Activated T-helper 2 cell treated with anti-CD3 and anti-CD28 coated beads, Interferon-gamma antibody, Interleukin-2, Interleukin-4, amounts not matched to agents 10 μg/mL and 5 μg/mL and 100 μg/mL, durations not matched to agents 14 hours and 24 hours and 36 hours (primary cell): ENCODE measurements around the gene CPNE4. TPM values are rescaled to one million over a fixed set of nuclear protein-coding genes. Genes with fewer than 3 reads are reported as not detected.

Experiments used
- DNase-seq: peaks from one replicate; pipeline ENCODE4 v3.0.0; 2021; ENCODE audit warnings: low spot score
- H3K27ac Mint-ChIP-seq: one replicate; pipeline ENCODE4 v1.8.0; 2021; ENCODE audit warnings: mixed read lengths
- H3K27me3 Mint-ChIP-seq: one replicate; pipeline ENCODE4 v1.8.0; 2021; ENCODE audit warnings: low read depth, mixed read lengths
- H3K36me3 Mint-ChIP-seq: one replicate; pipeline ENCODE4 v1.8.0; 2021; ENCODE audit warnings: low read depth, mixed read lengths
- H3K4me1 Mint-ChIP-seq: one replicate; pipeline ENCODE4 v1.8.0; 2021; ENCODE audit warnings: low read depth, mixed read lengths
- H3K4me3 Mint-ChIP-seq: one replicate; pipeline ENCODE4 v1.8.0; 2021; ENCODE audit warnings: low read depth, mild to moderate bottlenecking, moderate library complexity, mixed read lengths
- H3K9me3 Mint-ChIP-seq: one replicate; pipeline ENCODE4 v1.8.0; 2021; ENCODE audit warnings: mixed read lengths
- intact Hi-C: fragments of 100-400 bp; cut with micrococcal nuclease; formaldehyde crosslinking; loops from one replicate; pipeline ENCODE4 v1.15.1; 2023
- total RNA-seq: library from RNA; stranded (reverse); gene quantifications from 2 replicates; pipeline ENCODE4 v1.2.3, GENCODE V29; 2022

Gene CPNE4
- total RNA-seq, 1 donor from 2014 or later: not detected

DNA sequence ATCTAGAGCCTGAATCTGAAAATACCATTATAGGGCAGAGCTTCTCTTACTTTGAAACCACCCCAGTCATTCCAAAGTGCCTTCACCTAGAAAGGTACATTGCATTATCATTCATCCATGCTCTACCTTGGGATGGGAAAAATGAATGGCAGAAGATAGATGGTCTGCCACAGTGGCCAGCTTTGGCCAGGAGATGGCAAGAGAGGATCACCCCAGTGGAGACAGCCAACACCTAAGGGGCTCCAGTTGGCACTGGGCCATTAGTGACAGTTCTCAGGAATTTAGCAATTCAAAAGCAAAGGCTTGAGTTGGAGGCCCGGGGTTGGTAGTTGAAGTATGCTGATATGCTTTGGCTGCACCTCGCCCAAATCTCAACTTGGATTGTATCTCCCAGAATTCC, 278.4 kb downstream of the CPNE4 start:
- no peak for DNase-seq
- Mint-ChIP-seq H3K27ac (no peak overlapping the region), H3K27me3 (peaks cover 4% of the 10 kb centered on the region), H3K4me3 (no peak overlapping the region), H3K9me3 (no peaks in the 10 kb centered on the region), H3K4me1 (no peaks in the 10 kb centered on the region), H3K36me3 (no peaks in the 10 kb centered on the region)
- intact Hi-C loops: no loop called here

DNA sequence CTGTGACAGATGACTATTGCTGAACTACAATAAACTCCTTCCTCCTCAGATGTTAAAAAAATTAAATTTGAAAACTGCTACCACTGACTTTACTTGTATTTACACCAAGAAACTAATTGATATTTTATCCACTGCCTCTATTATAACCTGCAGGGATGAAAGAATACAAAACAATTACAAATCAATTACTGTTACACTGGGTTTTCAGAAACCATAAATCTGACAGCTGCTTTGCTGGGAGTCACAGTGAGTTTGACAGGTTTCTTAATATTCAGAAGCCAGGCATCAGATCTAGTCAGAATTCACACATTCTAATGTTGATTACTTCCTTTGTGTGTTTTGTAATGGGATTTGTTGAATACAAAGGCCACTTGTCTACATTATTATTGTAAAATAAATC, 279.4 kb downstream of the CPNE4 start:
- no peaks in the 10 kb centered on the region for H3K9me3 Mint-ChIP-seq
- no peaks in the 10 kb centered on the region for H3K4me1 Mint-ChIP-seq
- no peak overlapping the region for H3K27ac Mint-ChIP-seq
- no peak overlapping the region for H3K4me3 Mint-ChIP-seq
- H3K36me3 Mint-ChIP-seq: no peaks in the 10 kb centered on the region
- peaks cover 9% of the 10 kb centered on the region for H3K27me3 Mint-ChIP-seq
- DNase-seq: no peak
- intact Hi-C loops: no loop called here

DNA sequence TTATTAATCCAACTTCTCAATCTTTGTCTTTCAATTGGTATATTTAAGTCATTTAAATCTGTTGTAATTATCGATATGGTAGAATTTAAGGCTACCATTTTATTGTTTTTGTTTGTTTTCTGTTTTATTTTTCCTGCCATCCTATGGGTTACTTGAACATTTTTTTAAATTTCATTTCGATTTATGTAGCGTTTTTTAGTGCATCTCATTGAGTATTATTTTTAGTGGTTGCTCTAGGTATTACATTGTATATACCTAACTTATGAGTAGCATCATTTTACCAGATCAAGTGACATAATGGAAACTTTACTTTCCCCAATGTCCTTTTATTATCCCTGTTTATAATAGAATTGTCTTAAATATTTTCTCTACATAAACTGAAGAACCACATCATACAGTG, 284.6 kb downstream of the CPNE4 start:
- Mint-ChIP-seq H3K9me3 (no peaks in the 10 kb centered on the region), H3K27ac (no peak overlapping the region), H3K4me1 (no peaks in the 10 kb centered on the region), H3K36me3 (no peaks in the 10 kb centered on the region), H3K27me3 (peaks cover 18% of the 10 kb centered on the region), H3K4me3 (no peak overlapping the region)
- no peak for DNase-seq
- intact Hi-C loops: no loop called here

DNA sequence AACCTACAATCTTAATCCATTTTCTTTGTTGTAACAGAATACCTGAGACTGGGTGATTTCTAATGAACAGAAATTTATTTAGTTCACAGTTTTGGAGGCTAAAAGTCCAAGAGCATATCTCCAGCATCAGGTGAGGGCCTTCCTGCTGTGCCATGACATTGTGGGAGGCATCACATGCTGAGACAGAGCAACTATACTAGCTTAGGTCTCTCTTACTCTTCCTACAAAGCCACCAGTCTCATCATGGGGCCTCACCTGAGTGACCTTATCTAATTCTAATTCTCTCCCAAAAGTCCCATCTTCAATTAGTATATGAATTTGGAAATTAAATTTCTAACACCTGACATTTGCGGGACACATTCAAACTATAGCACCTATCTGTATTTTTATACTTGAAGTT, 285.0 kb downstream of the CPNE4 start:
- H3K27me3 Mint-ChIP-seq: peaks cover 18% of the 10 kb centered on the region
- no peaks in the 10 kb centered on the region for H3K4me1 Mint-ChIP-seq
- H3K36me3 Mint-ChIP-seq: no peaks in the 10 kb centered on the region
- H3K4me3 Mint-ChIP-seq: no peak overlapping the region
- H3K27ac Mint-ChIP-seq: no peak overlapping the region
- DNase-seq: no peak
- no peaks in the 10 kb centered on the region for H3K9me3 Mint-ChIP-seq
- intact Hi-C loops: no loop called here

DNA sequence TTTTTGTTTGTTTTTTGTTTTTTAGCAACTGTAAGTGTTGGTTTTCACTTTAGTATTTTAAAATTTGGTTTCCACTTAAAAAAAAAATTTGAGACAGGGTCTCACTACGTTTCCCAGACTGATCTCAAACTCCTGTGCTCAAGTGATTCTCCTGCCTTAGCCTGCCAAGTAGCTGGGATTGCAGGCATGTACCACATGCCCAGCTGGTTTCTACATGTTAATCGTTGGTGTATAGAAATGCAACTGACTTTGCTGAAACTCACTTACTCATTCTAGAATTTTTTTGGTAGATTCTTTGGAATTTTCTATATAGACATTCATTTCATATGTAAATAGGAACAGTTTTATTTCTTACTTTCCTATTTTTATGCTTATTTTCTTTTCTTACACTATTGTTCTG, 287.3 kb downstream of the CPNE4 start:
- intact Hi-C loops: no loop called here
- no peaks in the 10 kb centered on the region for H3K4me1 Mint-ChIP-seq
- no peak overlapping the region for H3K27ac Mint-ChIP-seq
- H3K9me3 Mint-ChIP-seq: no peaks in the 10 kb centered on the region
- DNase-seq: no peak
- H3K27me3 Mint-ChIP-seq: peaks cover 18% of the 10 kb centered on the region
- no peaks in the 10 kb centered on the region for H3K36me3 Mint-ChIP-seq
- no peak overlapping the region for H3K4me3 Mint-ChIP-seq

DNA sequence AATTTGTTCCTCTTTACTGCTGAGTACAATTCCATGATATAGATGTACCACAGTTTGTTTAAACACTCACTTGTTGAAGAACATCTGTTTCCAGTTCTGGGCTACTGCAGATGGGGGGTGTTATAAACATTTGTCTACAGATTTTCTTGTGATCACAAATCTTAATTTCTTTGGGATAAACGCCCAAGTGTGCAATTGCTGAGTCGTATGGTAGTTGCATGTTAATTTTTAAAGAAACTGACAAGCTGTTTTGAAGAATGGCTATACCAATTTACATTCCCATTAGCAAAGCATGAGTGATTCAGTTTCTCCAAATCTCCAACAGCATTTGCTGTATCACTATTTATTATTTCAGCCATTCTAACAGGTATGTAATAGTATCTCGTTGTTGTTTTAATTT, 290.0 kb downstream of the CPNE4 start:
- Mint-ChIP-seq H3K4me1 (no peaks in the 10 kb centered on the region), H3K36me3 (no peaks in the 10 kb centered on the region), H3K9me3 (no peaks in the 10 kb centered on the region), H3K27me3 (peaks cover 7% of the 10 kb centered on the region), H3K27ac (no peak overlapping the region), H3K4me3 (no peak overlapping the region)
- intact Hi-C loops: no loop called here
- no peak for DNase-seq

DNA sequence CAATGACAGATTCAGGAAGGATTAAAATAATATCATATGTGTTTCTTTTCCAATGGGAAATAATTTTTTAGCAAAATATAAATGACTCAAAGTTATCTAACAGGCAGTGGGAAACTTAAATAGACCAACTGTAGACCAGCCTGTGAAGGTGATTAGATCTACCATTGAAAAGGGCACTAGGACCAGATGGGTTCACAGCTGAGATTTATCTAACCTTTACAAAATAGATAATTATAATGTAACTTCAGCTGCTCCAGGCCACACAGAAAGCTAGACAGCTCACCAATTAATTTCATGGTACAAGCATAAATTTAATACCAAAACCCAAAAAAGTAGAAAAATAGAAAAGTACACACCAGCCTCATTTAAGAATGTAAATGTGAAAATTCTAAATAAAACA, 291.7 kb downstream of the CPNE4 start:
- H3K27me3 Mint-ChIP-seq: peaks cover 3% of the 10 kb centered on the region
- intact Hi-C loops: no loop called here

DNA sequence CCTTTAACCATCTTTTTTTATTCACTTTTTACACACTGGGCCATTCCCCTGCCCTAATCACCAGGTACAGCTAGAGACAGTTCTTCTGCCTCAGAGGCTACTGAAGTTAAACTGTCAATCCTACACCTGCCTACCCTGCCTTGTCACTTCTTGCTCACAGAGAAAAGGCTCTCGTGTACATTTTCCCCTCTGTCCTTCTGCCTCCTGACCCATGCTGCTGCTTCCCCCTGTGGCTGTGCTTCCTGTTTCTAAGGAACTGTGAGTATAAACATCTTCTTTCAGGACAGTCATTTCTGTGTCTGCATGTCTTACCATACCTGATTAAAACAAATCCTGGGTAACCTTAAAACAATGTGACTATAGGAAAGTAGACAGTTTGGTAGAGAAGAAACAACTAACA, 295.6 kb downstream of the CPNE4 start:
- peaks cover 2% of the 10 kb centered on the region for H3K4me1 Mint-ChIP-seq
- H3K27ac Mint-ChIP-seq: no peak overlapping the region
- H3K4me3 Mint-ChIP-seq: no peak overlapping the region
- DNase-seq: no peak
- no peaks in the 10 kb centered on the region for H3K27me3 Mint-ChIP-seq
- H3K36me3 Mint-ChIP-seq: no peaks in the 10 kb centered on the region
- H3K9me3 Mint-ChIP-seq: no peaks in the 10 kb centered on the region
- intact Hi-C loops: no loop called here

More for the DNA sequence above, 291.7 kb downstream of the CPNE4 start:
- H3K4me1 Mint-ChIP-seq: peaks cover 2% of the 10 kb centered on the region
- no peak for DNase-seq
- no peak overlapping the region for H3K27ac Mint-ChIP-seq
- H3K9me3 Mint-ChIP-seq: no peaks in the 10 kb centered on the region
- no peak overlapping the region for H3K4me3 Mint-ChIP-seq
- H3K36me3 Mint-ChIP-seq: no peaks in the 10 kb centered on the region

DNA sequence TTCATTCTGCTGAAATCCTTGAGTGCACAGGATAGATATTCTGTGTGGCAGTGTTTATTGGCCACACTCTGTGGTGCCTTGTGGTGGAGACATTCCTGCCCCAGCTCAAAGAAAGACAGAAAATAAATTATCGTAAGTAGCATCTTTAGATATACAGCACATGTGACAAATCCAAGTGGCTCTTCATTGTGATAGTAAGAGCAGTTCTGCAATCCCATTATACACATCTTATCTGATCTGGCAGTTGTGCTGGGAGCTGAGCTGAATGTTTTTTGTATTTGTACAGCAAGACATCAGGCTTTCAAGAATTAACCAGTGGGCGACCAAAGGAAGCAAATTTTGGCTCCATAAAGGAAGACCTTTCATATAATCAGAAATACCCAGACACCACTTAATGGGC, 296.7 kb downstream of the CPNE4 start:
- H3K27ac Mint-ChIP-seq: no peak overlapping the region
- intact Hi-C loops: no loop called here
- no peaks in the 10 kb centered on the region for H3K27me3 Mint-ChIP-seq
- H3K4me3 Mint-ChIP-seq: no peak overlapping the region
- H3K4me1 Mint-ChIP-seq: peaks cover 2% of the 10 kb centered on the region
- no peaks in the 10 kb centered on the region for H3K9me3 Mint-ChIP-seq
- DNase-seq: no peak
- H3K36me3 Mint-ChIP-seq: no peaks in the 10 kb centered on the region

DNA sequence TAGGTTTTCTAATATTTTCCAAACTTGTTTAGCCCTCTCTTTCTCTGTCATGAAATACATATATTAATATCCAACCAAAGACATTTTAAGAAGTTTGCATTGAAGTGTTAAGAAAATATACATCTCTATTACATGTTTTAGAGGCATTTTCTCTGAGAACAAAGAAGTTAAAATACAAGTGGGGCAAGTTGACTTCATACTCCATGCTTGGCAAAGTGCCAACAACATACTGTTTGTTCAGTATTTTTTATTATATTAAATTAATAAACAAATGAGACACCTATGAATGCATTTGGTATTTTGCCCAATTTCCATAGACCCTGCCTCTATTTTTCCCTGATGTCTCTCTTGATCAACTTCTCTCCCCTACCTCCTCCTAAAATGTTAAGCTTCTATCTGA, 299.3 kb downstream of the CPNE4 start:
- H3K4me3 Mint-ChIP-seq: no peak overlapping the region
- H3K27me3 Mint-ChIP-seq: no peaks in the 10 kb centered on the region
- no peak for DNase-seq
- H3K4me1 Mint-ChIP-seq: peaks cover 10% of the 10 kb centered on the region
- no peak overlapping the region for H3K27ac Mint-ChIP-seq
- H3K36me3 Mint-ChIP-seq: no peaks in the 10 kb centered on the region
- no peaks in the 10 kb centered on the region for H3K9me3 Mint-ChIP-seq
- intact Hi-C loops: no loop called here

DNA sequence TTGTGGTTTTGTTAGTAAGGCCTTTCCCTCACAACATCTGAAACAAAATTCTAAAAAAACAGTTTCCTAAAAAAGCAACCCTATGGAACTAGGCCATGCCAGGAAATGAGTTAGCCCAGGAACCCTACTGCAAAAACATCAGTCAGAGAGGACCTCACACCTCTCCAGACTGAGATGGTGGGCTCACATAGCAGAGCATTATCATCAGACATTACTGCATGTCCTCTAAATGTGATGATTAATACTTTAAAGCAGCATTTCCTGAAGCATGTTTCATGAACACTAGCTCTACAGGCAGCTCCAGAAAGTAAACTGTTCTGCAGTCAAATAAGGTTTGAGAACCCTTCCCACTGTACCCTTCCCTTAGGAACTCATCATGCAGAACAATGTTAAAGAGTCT, 299.7 kb downstream of the CPNE4 start:
- no peak for DNase-seq
- Mint-ChIP-seq H3K4me3 (no peak overlapping the region), H3K36me3 (no peaks in the 10 kb centered on the region), H3K27me3 (no peaks in the 10 kb centered on the region), H3K4me1 (peaks cover 10% of the 10 kb centered on the region), H3K9me3 (no peaks in the 10 kb centered on the region), H3K27ac (no peak overlapping the region)
- intact Hi-C loops: no loop called here

DNA sequence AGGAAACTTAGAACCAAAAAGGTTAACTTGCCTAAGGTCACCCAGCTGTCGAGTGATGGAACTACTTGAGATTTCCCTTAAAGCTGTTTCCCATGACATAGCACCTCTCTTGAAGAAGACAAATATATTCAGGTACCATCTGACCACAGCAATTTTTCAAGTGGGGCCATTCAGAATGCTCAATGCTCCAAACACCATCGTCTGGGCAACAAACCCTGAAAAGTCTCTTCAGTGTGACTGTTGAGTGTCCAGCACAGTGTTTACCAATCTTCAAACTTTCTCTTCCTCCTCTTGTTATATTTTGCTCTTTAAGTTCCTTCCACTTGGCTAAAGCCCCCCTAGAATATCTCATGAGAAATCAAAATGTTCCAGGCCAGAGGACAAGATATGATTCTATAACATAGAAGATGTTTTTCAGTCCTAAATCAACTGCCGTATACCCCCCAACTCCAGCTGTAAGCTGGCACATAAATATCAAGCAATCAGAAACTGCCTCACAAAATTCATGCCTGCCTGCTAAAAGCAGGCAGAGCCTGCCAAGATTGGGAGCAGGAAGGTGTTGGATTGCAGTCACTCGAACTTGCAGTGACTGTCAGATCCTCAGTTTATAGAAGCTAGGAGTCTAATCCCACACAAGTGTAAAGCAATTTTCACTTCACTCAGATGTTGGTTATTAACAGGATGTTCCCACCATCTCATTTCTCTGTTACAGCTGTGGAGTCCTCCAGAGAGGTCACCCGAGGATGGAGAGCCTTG, 301.6 kb downstream of the CPNE4 start:
- no peak overlapping the region for H3K27ac Mint-ChIP-seq
- peaks cover 8% of the 10 kb centered on the region for H3K4me1 Mint-ChIP-seq
- peaks cover 2% of the 10 kb centered on the region for H3K27me3 Mint-ChIP-seq
- H3K4me3 Mint-ChIP-seq: no peak overlapping the region
- H3K9me3 Mint-ChIP-seq: no peaks in the 10 kb centered on the region
- no peaks in the 10 kb centered on the region for H3K36me3 Mint-ChIP-seq
- DNase-seq: no peak
- intact Hi-C loops: no loop called here

DNA sequence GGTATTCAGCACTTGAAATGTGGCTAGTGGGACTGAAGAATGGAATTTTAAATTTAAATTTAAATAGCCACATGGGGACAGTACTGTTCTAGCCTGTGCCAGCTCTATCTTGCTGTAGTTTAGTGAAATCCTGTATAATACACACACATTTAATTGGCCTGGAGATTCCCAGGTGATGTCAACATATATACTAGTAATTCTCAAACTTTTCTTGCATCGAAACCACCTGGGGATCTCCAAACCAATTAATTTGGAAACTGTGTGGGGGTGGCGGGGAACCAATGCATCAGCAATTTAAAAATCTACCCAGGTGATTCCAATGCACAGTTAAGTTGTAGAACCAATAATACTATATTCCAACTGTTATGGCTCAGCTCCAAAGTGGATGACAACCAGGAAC, 303.1 kb downstream of the CPNE4 start:
- DNase-seq: no peak
- H3K9me3 Mint-ChIP-seq: no peaks in the 10 kb centered on the region
- intact Hi-C loops: no loop called here
- H3K27ac Mint-ChIP-seq: no peak overlapping the region
- H3K36me3 Mint-ChIP-seq: no peaks in the 10 kb centered on the region
- H3K27me3 Mint-ChIP-seq: peaks cover 2% of the 10 kb centered on the region
- peaks cover 8% of the 10 kb centered on the region for H3K4me1 Mint-ChIP-seq
- H3K4me3 Mint-ChIP-seq: no peak overlapping the region

DNA sequence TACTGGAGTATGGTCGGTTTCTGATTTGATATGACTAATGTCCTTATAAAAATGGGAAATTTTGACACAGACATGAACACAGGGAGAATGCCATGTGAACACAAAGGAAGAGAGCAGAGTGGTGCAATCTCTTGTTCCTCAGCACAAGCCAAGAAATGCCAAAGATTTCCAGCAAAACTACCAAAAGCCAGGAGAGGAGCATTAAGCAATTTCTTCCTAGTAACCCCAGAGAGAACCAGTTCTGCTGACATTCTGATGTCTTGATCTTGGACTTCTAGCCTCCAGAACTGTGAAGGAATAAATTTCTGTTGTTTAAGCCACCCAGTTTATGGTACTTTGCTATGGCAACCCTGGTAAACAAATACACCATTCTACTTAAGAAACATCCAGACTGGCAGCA, 304.2 kb downstream of the CPNE4 start:
- Mint-ChIP-seq H3K27me3 (peaks cover 5% of the 10 kb centered on the region), H3K36me3 (no peaks in the 10 kb centered on the region), H3K4me1 (peaks cover 8% of the 10 kb centered on the region), H3K4me3 (no peak overlapping the region), H3K9me3 (no peaks in the 10 kb centered on the region), H3K27ac (no peak overlapping the region)
- DNase-seq: no peak
- intact Hi-C loops: no loop called here
